Adipose tissue (tissue), 3 donors: ENCODE results near the gene COL2A1. TPM values are rescaled to one million over a fixed set of nuclear protein-coding genes. Genes with fewer than 3 reads are reported as not detected.

ENCODE experiments used
- H3K27ac ChIP-seq: one replicate; pipeline ENCODE4 v1.5.1; 2013; ENCODE audit warnings: low read depth, low read length
- WGBS, 3 donors: extraction: QIAGEN DNeasy Blood & Tissue Kit; methylation state at CpG; one replicate each; pipeline ENCODE4 v1.1.7; 2013; 5-methylcytosine and 5-hydroxymethylcytosine counted together
- polyA plus RNA-seq, 3 donors: library from polyadenylated mRNA; stranded (reverse); fragments of 200-250 nt; gene quantifications; one replicate each; pipeline ENCODE4 v1.2.3, GENCODE V29; 2013
- donor health status: healthy with polysubstance abuse.
- donor health status: Bipolar disorder and iron deficiency.
- donor health status: healthy.

Gene COL2A1
- polyA plus RNA-seq, 3 donors, result 0.07 to 1.1 TPM; not detected in 1

DNA sequence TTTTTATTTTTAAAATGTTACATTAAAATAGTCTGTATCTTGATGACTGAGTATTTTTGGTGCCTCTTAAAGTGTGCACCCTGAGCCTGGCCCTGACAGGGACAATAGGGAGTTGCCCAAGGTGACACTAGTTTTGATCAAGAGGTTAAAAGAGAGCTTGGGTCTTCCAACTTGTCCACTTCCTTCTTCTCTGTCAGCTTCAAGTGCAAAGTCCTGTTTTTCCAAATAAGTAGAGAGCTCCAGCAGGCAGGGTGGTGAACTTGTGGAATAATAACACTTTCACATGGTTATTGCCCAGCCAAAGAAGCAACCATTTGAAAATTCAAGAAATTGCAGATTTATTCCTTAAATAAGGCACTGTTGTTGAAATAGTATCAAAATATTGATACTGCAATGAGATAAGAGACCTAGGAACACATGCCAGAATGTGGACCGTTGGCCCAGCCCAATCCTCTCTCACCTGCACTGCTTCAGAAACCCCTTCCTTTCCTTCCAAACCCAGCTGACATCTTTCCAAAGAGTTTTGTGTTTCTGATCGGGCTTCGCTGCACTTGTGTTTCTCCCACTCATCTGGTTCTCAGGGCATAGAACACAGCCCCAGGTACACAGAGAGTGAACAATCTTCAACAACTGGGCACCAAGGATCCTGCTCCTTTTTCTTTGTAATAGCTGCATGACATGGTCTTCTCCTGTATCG, 13.8 kb upstream of the COL2A1 start:
- WGBS, 3 donors, result 71 to 84% (median 78%) methylated on average over 4 of the region's 4 CpGs

DNA sequence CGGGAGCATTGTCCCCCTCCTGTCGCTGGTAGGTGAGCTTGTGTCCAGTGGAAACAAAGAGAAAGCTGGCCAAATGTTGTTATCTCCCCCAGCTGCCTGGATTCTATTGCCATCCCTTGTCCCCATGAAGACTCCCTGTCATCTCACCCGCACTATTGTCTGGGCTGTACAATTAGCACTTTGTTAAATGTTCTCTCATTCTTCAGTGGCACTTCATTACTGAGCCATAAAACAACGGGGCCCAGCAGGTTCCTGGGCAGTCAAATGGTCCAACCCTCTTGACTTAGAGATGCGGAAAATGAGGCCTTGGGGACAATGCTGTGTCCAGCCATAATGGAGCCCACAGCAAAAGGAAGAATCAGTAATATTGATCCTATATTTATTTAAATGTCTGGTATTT, 13.2 kb upstream of the COL2A1 start:
- WGBS, 3 donors, result 77 to 84% (median 80%) methylated on average over 5 of the region's 5 CpGs
- no peak overlapping the region for H3K27ac ChIP-seq

More for the DNA sequence above, 13.8 kb upstream of the COL2A1 start:
- H3K27ac ChIP-seq, result no peak overlapping the region

DNA sequence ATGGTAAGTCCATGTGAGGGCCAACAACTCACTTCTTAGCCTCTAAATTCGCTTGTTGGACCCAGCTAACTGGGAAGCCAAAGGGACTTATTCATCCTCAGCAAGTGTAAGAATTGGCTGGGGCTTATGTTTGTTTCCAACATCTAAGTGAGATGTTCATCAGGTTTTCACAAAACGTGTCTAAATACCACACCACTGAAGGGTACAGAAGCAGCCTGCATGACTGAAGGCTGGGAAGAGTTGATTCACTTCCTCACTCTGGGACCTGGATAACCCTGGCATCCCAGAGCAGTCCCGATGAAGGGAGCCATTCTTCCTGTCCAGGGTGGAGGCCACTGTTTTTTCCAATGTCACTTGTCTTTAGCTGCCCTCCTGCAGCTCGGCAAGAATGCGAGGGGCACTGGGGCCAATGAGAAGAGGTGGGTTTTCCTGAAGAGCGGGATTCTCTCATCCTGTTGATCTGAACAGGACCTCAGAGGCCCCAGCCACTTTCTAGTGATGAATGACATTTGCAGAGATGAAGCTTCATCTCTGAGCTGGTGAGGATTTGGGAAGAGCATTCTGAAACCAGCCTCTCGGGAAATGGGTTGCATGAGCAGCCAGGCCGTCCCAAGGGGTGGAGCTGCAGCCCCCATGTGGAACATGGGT, 12.2 kb upstream of the COL2A1 start:
- 72 to 77% (median 74%) methylated on average over 8 of the region's 8 CpGs for WGBS, 3 donors
- no peak overlapping the region for H3K27ac ChIP-seq

DNA sequence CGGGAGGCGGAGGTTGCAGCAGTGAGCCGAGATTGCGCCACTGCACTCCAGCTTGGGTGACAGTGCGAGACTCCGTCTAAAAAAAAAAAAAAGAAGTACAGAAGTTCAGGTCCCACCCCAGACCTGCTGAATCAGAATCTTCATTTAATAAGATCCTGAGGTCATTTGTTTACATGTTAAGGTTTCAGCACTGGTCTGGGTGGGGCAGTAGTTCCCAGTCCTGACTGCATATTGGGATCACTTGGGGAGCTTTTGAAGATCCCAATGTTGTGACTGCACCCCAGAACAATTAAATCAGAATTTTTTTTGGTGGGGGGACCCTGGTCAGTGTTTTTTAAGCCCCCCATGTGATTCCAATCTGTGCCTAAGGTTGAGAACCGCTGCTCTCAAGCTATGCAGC, 11.7 kb upstream of the COL2A1 start:
- WGBS, 3 donors, result 83 to 96% (median 90%) methylated on average over 5 to 7 of the region's 7 CpGs

DNA sequence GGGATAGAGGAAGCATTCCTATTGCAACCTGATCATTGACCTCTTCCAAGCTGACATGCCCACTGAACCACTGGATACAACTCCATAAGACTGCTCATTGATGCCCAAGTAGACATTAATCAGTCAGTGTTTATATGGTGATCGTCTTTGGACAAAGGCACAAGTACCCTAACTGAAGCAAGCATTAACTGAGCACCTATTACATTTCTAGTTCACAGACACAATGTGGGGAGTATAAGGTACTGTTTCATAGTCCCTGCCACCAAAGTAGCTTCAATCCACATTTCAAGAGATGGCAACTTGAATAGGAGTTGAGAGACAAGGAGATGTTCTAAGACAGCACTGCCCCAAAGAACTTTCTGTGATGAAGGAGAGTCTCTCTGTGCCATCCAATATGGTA, 10.9 kb upstream of the COL2A1 start:
- 48 to 52% (median 51%) methylated on average over 1 of the region's 1 CpG for WGBS, 3 donors
- H3K27ac ChIP-seq, result no peak overlapping the region

More for the DNA sequence above, 11.7 kb upstream of the COL2A1 start:
- H3K27ac ChIP-seq, result no peak overlapping the region

DNA sequence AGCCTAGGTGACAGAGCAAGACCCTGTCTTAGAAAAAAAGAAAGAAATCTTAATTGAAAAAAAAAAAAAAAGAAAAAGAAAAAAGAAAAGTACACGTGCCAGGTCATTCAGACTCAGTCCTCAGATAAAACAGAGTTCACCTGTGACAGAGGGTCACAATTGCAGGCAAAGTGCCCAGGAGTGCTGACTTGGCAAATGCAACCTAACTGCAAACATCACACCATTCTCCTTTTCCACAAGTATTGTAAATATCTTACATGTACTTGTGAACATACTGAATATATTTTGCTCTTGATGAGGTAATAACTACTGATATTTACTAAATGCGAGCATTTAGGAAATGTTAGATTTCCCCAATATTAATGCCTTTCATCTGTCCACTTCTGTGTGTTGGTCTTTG, 9.0 kb upstream of the COL2A1 start:
- 33 to 65% (median 61%) methylated on average over 2 of the region's 2 CpGs for WGBS, 3 donors
- no peak overlapping the region for H3K27ac ChIP-seq

DNA sequence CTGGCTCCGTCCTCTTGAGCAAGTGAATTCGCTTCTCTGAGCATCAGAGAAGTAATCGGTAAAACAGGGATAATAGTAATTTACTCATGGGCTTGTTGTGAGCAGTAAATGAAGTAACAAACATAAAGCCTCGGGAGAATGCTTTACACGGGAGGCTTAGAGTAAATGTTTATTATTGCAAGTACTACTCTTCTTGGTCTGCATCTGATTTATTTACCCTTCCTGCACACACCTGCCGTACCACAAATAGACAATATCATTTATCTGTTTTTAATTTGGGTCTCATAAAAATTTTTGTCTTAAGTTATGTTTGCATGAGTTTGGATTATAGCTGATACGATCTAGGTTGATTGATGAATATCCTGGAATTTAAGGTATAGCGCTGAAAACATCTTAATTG, 7.8 kb upstream of the COL2A1 start:
- WGBS, 3 donors, result 65 to 71% (median 68%) methylated on average over 8 of the region's 8 CpGs
- no peak overlapping the region for H3K27ac ChIP-seq

DNA sequence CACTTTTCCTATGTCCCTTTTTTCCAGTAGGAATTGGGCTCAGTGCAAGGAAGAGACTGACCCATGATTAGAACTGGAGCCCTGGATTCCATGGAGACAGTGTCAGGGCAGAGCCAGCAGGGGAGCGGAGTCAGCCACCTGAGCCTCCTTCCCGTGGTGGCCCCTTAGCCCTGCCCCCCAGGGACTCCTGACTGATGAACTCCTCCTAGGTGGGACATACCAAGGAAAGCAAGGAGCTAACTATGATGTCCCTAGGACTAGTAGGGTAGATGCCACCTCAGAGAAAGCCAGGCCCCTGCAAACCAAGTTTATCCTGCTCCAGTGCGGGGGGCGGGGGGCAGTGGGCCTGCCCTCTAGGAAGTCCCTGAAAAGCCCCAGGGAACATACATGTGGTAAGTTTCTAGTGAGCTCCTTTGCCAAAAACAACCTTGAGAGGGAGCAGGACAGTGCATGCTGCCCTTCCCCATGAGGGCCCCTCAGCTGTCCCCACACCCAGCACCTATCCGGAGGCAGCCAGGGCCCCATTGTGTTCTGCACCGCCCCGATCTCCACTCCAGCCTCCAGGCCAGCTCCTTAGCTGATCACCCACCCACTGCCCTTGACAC, 6.2 kb upstream of the COL2A1 start:
- WGBS, 3 donors, result 61 to 73% (median 66%) methylated on average over 7 of the region's 7 CpGs
- no peak overlapping the region for H3K27ac ChIP-seq

DNA sequence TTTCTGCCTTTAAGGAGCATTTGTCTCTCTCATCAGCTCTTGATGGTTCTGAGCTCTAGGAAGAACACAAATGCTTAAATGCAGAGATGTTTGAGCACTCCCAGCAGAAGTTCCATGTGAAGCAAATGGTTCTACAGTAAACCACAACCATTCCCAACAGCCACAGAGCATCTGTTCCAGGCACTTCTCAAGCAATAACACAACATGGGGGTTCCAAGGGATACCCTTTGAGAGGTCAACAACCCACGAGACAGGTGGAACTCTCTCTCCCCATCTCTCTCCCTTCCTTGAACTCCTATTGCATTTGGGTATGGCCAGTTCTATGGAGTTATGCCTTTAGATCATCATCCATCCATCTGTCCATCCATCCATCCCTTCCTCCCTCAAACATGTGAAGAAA, 5.2 kb upstream of the COL2A1 start:
- H3K27ac ChIP-seq, result no peak overlapping the region
- WGBS, 3 donors, result 42 to 74% (median 62%) methylated on average over 1 of the region's 1 CpG

DNA sequence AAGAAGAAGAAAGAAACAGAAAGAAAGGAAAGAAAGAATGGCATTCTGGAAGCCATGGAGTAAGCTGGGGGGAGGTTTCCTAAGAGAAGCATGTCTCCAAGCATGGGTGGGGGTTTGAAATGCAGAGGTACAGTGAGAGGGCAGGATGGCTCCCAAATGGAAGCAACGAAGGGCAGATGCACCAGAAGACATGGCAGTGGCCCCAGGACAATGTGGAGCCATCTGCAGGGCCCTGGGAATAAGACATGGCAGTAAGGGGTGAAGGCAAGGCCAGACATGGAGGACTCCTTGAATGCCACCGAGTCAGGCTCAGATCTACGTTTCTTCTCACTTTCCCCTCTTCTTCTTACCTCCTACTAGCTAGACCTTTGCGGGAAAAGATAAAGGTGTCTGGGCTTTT, 4.7 kb upstream of the COL2A1 start:
- 81 to 88% (median 84%) methylated on average over 4 of the region's 4 CpGs for WGBS, 3 donors

DNA sequence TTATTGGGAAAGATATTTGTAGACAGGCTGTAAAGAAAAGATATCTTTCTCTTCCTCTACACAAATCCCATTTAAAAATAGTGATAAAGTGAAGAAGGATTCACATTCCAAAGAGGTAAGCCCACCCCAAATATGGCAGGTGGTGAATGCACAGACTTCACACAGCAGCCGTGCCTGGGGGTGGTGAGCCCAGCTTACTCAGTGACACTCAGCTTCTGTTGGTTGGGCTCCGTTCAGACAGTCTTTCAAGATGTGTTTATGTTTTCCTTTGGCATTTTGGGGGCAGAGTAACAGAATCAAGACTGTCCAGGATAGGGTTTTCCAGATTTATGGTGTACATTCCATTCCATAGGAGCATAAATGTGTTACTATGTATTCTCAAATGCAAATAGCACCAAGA, 4.1 kb upstream of the COL2A1 start:
- 62 to 73% (median 68%) methylated on average over 2 of the region's 2 CpGs for WGBS, 3 donors
- no peak overlapping the region for H3K27ac ChIP-seq

More for the DNA sequence above, 4.7 kb upstream of the COL2A1 start:
- no peak overlapping the region for H3K27ac ChIP-seq

DNA sequence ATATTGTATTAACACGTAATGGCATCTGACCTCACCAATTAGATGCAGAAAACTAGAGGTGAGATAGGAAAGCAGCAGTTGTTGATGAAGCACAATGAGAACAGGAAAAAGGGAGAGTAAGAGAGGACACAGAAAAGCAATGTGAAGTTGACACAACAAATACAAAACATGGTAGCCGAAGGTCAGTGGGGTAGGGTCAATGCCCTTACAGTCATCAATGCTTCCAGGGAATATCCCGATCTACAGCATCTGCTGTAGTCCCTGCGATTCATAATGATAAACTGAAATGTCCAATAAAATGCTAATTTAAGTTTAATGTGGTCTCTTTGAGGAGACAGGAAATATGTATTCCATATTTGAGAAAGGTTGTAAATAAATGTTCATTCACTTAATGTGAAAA, 2.9 kb upstream of the COL2A1 start:
- 77 to 93% (median 92%) methylated on average over 4 of the region's 4 CpGs for WGBS, 3 donors
- H3K27ac ChIP-seq, result no peak overlapping the region

DNA sequence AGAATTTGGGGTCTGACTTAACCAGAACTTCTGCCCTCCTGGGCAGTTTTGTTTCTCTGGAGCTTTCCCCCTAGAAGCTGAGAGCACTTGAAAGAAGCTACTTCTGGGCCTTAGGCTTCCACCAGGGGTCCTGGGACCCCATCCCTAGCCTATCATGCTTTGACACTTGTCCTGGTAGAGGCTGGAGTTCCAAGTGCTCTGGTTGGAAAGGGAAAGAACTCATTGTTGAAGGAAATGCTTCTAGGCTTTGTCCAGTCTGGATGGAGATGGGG, 1.4 kb upstream of the COL2A1 start:
- H3K27ac ChIP-seq, result no peak overlapping the region

DNA sequence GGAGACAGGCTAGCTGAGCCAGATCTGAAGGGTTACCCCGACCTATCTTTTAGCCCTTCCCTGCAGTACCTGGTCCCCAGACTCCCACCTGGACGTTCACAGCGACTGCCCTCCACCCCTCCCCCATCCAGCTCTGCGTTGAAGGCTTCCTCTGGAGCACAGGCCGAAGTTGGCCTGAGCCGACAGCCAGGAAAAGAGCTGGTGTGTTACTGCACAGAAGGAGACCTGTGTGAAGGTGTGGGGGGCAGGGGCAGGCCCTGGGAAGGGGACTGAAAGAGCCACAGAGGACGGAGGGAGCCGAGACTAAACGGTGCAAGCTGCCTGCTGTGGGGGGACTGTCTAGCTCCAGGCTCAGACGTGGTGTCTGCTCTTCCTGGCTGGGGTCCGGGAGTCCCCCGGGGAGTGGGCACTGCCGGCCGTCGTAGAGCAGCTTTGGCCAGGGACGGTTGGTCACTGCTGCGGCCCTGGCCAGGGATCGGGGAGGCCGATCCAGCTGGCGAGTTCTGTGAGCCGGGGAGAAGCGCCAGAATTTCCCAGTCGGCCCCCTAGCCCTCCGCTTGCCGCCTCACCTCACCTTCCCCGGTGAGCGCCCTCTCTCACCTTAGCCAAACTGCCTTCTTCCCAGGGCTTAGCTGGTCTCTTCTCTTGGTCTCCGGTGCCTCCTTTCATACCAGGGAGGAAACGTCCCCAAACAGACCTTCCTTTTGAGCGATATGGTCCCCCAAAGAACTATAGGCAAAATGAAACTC, 899 bp upstream of the COL2A1 start:
- no peak overlapping the region for H3K27ac ChIP-seq
- 44 to 57% (median 47%) methylated on average over 26 to 30 of the region's 30 CpGs for WGBS, 3 donors

DNA sequence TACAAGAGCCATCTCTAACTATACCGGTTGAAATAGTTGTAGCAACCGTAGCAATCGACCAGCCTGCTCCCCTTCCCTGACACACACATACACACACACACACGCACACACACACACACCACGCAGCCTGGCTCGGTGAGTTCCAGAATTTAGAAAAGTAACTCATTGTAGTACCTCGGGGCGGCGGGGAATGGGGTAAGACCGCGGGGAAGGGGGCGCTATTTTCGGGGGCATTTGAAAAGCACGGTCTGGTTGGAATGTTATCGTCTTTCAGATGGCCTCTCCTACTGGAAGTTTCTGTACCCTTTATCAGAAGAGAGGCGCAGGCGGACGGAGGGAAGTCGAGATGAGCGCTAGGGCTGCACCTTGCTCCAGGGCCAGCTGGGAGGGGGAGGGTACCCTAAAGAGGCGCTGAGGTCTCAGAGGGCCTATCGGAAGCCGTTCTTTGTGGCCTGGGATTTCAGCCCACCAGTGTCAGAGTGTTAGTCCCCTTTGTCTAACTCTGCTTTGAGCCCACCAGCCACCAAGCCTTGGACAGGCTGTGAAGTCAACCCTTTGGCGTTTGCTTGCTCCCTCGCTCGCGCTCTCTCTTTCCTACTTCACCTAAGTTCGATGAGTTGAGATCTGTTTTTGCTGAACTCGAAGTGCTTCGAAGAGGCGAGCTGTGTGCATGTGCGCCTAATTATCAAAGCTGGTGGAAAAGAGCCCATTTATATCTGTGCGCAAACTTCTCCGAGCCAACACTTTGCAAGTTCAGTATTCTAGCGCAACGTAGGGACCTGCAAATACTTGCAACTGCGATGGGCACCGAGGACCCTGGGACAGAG, 837 bp downstream of the COL2A1 start:
- no peak overlapping the region for H3K27ac ChIP-seq
- 6 to 10% (median 6%) methylated on average over 38 of the region's 38 CpGs for WGBS, 3 donors

DNA sequence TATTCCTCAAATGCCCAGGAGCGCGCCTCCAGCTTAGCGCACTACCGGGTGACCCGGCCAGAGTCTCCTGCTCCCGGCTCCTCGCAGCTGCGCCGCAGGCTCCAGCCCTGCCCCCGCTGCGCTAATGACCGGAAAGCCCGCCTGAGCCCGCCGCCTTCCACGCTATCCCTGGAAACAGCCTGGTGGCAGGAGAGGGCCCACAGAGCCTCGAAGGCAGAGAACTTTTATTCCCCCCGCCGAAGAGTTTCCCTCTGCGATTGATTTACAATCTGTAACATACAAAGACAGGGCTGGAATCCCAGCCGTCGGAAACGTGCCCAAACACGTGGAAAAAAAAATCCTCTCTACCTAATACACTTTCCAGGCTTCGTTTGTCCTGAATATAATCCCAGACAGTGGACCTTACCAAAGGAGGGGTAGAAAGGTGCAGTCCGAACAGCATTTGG, 1.5 kb downstream of the COL2A1 start:
- H3K27ac ChIP-seq, result no peak overlapping the region
- WGBS, 3 donors, result 1 to 3% (median 2%) methylated on average over 26 of the region's 26 CpGs

DNA sequence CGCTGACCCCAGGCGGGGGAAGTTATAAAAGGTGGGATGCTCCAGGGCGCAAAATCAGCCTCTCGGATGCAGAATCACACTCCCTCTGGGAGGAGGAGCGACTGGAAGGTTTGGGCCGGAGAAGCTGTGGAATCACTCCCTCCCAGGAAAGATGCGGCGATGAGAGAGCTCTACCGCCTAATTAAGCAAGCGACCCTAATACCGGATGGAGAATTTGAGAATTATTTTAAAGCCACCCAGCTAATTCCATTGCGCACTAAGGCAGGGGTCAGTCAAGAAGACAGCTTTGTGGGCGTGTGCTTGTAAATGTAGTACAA, 1.9 kb downstream of the COL2A1 start:
- 1 to 8% (median 4%) methylated on average over 13 of the region's 13 CpGs for WGBS, 3 donors
- no peak overlapping the region for H3K27ac ChIP-seq

DNA sequence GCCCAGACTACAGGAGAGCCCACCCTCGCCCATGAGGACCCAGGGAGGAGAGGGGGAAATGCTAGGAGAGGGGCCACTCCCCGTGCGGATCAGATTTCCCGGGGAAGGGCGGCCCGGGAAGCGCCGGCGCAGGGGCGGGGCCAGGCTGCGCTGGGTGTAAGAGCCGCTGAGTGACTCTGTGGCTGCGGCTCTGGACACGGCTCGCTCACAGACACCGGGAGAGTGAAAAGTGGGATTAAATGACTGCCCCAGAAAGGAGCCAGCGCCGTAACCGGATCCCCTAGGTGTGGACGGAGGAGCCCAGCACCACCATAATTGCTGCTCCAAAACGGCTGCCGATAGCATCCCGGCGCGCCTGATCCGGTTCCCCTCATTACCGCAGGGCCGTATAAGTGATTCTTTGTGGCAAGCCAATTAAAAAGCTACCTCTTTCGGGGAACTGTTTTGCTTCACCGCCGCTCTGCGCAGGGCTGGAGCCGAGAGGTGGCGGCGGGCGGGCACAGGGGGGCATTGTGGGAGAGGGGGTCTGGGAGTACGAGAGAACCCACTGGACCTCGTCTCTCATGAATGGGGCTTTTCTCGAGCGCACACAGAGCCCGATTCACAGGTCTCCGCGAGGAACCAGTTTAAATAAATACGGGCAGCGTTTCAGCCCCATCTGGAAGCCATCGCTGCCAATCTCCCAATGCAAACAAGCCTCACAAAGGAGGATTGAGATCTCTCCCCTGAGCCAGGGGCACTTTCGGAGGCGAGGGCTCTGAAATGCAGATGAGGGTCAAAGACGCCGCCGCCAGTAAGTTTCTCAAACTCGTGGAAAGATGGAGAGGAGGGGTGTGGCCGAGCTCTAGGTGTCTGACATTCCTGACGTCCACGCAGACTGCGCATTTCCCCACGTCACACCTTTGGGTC, 2.5 kb downstream of the COL2A1 start:
- WGBS, 3 donors, result 0 to 1% (median 1%) methylated on average over 57 of the region's 57 CpGs

More for the DNA sequence above, 2.5 kb downstream of the COL2A1 start:
- H3K27ac ChIP-seq, result no peak overlapping the region
